Mesodermal cell (in vitro differentiated cells): ENCODE data around the gene ZNF382.

Source experiments
- H3K27ac ChIP-seq: 2 replicates; pipeline ENCODE4 v1.7.0; 2013; ENCODE audit warnings: mild to moderate bottlenecking, low read depth, low read length, moderate library complexity; ENCODE audit not compliant: severe bottlenecking
- H3K36me3 ChIP-seq: 2 replicates; pipeline ENCODE4 v1.7.1; 2013; ENCODE audit warnings: mild to moderate bottlenecking, low read length, moderate library complexity; ENCODE audit not compliant: control insufficient read depth, insufficient read depth
- H3K4me1 ChIP-seq: one replicate; pipeline ENCODE4 v1.7.1; 2013; ENCODE audit warnings: mild to moderate bottlenecking, low read length; ENCODE audit not compliant: insufficient read depth, control insufficient read depth, poor library complexity, severe bottlenecking
- H3K4me3 ChIP-seq: 2 replicates; pipeline ENCODE4 v1.7.0; 2013; ENCODE audit warnings: low read length, control low read depth, mild to moderate bottlenecking; ENCODE audit not compliant: insufficient read depth, poor library complexity, severe bottlenecking; ENCODE audit errors: extremely low read depth
- H3K9me3 ChIP-seq: 2 replicates; pipeline ENCODE4 v1.7.1; 2013; ENCODE audit warnings: mild to moderate bottlenecking, low read length, moderate library complexity; ENCODE audit not compliant: control insufficient read depth

Gene ZNF382

DNA sequence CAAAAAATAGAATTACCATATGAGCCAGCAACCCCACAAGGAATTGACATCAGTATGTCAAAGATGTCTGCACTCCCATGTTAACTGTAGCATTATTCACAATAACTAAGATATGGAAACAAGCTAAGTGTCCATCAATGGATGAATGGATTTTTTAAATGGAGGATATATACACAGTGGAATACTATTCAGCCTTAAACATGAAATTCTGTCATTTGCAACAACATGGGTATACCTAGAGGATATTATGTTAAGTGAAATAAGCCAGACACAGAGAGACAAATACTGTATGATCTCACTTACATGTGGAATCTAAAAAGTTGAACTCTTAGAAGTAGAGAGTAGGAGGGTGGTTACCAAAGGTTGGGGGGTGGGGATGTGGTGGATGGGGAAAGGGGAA is 74.3 kb downstream of the ZNF382 start:
- H3K27ac ChIP-seq: no peak overlapping the region
- H3K4me3 ChIP-seq: no peak overlapping the region
- peaks cover 27% of the 10 kb centered on the region for H3K36me3 ChIP-seq
- H3K9me3 ChIP-seq: peaks cover 14% of the 10 kb centered on the region
- no peaks in the 10 kb centered on the region for H3K4me1 ChIP-seq
